NAMALWA (cell line): ENCODE results near the gene TWIST2.

Source experiments
- DNase-seq: peaks from one replicate; pipeline ENCODE4 v3.0.0-alpha.2; 2015; ENCODE audit warnings: low spot score

TWIST2 gene

DNA sequence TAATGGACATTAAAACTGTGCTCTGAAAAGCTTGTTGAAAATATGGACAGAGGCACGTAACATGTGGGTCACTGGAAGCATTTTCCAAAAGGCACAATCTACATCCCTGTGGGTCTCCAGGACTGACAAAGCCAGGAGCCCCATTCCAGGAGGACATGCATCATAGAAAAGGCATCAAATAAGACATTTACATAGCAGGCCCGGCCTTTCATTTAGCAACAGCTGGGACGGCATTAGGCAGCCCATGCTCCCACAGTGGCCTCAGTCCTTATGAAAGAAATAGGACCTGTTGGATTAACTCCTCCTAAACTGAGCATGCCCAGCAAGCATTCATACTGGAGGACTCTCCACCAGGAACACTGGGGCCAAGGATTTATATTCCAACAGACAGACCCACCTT, 72.2 kb downstream of the TWIST2 start:
- DNase-seq: no peak

DNA sequence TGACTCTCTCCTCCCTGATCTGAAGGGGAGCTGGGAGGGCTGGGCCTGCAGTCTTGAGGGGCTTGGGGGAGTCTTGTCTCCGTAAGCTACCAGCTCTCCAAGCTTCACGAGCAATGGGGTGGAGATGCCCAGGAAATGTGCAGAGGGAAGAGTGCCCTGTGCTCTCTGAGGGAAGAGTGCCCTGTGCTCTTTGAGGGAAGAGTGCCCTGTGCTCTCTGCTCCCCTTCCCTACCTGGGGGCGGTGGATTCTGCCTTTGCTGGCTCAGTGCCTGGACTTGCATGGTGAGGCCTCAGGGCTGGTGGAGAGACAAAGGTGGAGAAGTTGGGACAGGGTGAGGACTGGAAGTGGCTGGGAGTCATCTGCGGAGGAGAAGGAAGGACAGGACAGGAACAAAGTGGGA, 72.7 kb downstream of the TWIST2 start:
- no peak for DNase-seq

DNA sequence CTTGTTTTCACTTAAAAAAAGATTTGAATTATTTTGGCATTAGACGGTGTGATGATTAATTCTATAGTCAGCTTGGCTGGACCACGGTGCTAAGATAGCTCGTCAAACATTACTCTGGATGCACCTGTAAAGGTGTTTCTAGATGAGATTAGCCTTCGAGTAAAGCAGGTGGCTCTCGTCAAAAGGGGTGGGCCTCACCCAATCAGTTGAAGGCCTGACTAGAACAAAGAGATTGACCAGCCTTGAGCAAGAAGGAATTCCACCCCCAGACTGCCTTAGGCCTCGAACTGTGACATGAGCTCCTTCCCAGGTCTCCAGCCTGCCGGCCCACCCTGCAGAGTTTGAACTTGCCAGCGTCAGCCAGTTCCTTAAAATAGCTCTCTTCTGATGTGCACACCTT, 73.4 kb downstream of the TWIST2 start:
- no peak for DNase-seq

DNA sequence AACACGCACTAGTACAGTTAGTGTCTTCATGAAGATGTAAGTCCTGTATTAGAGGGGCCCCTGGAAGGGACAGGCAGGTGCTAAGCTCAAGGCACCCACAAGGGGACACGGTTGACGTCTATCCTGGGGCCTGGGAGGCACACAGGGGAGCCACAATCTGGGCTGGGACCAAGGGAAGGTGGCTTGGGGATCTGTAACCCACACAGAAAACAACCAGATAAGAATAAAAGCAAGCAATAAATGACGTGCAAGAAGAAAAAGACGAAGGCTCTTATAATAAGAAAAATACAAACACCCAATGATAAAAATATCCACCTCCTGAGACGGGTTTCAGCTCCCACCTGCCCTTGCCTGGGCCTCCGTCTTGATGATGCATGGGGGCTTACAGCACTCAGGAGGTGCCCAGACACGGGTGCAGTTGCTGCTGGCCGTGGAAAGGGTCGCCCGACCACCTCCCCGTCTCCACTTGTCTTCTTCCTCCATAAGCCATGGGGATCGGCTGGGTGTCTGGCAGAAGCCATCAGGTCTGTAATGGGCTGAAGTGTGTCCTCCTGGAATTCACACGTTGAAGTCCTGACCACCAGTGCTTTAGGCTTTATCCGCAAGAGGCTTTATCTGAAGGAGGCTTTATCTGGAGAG, 73.9 kb downstream of the TWIST2 start:
- no peak for DNase-seq

DNA sequence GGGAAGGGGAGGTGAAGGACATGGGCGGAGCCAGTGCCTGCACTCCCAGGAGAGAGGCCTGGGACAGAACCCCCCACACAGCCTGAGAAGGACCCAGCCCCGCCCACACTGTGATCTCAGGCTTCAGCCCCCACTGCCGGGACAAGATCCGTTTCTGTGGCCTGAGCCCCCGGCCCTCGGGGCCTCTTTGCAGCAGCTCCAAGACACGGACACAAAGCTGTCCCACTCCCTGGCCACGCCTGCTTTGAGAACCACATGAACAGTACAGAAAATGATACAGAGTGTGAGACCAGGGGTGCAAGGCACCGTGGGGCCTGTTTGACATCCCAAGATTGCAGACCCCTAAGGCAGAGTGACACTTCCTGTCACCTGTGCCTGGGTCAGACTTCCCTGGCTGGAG, 74.5 kb downstream of the TWIST2 start:
- no peak for DNase-seq

DNA sequence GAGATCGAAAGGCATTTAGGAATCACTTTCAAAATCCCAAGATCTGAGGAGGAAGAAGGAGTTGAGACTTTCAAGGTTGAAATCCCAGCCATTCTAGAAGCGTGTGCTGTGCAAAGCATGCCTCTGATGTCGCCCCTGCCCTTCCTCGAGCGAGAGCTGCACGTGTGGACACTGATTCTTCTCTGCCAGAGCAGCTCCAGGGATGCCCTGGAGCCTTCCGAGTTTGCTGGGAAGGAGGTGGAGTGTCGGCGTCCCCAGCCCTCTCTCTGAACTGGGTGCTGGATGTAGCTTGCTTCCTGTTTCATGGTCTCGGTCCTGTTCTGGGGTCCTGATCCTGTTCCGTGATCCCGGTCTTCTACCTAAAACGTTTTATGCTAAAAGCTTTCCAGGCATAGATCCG, 76.1 kb downstream of the TWIST2 start:
- DNase-seq: no peak

DNA sequence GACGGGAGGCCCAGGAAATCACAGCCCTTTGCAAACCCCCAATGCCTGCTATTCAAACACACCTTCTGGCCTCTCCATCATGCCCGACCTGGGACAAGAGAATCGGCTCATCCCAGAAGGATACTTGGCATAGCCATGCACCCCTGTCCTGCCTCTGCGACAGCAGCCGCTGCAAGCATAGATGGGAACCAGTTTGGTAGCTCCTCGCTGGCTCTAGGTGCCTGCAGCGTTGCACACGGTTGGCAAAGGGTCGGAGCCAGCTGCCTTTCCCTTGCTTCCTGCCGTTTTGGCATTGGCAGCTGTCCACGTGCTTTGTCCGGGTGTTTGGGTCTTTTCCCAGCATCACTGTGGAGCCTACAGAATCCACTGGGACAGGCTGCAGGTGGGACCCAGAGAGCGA, 76.9 kb downstream of the TWIST2 start:
- no peak for DNase-seq

DNA sequence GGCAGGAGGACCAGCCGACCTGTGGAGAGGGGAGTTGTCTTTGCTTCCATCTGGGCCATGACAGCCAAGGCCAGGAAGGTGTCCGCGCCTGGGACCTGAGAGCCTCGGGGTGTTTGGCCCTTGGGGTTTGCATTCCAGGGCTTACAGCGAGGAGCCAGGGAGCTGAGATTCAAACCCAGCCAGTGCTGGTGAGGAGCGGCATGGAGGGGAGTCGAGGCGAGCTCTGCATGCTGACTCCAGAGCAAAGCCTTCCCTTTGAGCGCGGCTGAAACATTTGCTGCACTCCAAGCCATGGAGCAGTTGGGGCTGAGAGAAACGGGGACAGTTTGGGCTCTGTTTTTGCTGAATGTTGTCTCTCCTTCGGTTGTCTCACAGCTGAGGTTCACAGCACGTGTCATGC, 77.4 kb downstream of the TWIST2 start:
- no peak for DNase-seq

DNA sequence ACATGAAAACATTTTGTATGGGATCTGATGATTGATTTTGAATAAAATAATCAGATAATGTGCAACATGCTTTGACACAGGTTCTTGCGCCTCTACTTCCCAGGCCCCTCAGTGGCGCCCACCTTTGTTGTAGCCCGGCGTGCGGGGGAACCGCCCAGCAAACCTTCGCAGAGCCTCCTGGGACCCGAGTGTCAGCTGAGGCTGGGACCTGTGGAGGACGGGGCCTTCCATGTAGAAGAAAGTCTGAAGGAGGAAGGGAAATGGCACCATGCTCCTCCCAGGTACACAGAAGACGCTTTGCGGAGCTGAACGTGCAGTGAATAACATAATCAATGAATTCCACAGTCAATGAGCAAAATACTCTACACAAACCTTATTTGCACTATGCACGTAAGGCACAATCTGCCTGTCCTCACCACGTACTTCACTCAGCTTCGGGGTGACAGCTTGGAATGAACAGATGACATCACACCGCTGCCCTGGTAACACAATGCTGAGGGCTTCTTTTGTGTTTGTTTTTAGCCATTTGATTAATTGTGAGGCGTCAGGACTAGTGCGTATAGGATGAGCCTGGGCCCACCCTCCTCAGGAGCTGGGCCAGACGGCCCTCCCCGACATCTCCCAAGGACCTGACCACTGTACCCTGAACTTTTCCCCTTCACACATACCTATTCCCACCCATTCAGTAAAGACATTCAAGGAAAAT, 78.1 kb downstream of the TWIST2 start:
- no peak for DNase-seq

DNA sequence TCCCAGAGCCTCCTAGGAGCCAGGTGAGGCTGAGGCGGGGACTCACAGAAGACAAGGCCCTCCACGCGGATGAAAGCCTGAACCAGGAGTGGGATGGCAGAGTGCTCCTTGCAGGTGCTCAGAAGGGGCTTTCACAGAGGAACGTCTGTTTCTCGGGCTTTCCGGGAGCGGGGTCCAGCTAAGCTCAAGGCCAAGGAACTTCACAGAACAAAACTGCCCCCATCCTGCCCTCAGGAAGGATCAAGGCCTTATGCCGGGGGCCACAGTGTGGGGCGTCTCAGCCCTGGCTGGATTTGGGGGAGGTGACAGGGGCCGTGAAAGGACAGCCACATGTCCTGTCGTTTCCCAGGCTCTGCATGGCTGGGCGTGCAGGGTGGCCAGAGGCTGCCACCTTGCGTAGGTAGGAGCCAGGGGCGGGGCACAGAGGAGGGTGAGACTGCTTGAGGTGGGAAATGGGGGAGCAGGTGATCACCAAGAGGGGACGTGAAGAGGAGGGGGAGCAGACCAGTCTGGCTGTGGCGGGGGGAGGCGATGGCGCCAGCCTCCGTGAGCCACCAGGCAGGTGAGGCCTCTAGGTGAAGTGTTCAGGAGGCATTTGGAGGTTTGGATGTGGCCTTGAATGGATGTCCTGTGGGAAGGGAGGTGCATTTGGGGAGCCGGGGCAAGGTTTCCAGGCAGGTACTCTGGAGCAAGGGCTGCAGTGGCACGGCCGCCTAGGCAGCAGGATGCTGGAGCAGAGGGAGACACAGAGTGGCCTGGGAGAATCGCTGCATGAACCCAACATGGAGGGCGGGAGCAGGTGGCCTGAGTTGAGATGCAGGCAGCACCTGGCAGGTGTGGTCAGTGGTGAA, 79.1 kb downstream of the TWIST2 start:
- no peak for DNase-seq

DNA sequence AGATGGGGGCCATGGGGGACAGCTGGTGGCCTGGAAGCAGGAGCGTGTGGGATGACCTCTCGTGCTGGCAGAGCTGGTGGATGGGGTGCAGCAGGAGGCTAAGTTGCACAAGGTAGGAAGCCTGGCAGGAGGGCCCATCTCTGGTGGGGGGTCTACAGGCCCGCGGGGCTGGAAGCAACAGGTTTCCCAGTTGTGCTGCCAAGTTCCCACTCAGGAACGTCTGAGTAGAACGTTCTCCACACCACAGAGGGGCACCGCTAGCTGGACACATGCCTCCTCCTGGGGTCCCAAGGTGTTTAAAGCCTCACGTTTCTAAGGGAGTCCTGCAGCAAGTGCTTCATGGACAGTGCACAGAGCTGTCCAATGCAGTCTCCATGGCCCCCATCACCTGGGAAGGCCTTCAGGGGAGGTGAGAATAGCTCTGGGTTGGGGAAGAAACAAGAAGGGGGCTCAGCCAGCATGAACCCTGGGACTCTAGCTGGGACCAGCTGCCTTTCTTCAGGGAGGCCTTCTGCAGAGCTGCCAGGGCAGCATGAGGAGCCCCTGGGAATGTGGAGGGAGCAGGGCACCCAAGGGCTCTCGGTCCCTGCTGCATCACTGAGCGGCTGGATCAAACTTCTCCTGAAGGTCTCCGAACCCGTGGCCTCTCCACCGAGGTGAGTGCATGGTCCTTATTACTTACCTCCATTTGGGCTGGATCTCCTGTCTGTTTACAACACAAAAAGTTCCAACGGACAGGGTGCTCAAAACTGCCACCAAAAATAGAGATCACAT, 80.0 kb downstream of the TWIST2 start:
- DNase-seq: no peak

DNA sequence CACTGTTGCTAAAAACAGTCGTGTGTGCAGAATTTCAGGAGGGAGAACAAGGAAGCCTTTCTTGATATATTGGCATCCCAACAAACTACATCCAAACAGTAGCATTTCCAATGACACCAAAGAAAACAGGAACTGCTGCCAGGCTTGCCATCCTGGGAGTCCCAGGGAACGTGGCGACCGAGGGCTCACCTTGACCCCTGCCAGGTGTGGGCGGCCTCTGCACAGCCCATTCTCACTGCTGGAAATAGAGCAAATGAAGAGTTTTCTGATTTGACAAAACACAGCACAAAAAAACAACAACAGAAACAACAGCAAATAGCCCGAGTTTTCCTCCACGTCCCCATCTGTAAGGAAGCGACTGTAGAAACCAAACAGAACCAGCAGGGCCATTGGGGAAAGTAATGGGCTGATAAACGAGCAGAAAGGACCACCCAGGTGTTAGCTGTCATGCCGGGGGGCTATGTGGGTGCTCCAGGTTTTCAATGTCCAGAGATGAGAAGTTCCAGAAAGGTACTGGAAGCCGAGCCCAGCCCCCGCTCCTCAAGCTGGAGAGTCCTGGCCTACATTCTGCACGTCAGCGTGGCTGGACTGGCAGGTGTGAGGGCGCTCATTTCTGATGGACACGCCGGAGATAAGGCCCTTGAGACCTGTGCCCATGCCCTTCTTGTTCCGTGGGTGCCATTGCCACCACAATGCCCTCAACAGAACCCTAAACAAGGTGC, 80.8 kb downstream of the TWIST2 start:
- no peak for DNase-seq

DNA sequence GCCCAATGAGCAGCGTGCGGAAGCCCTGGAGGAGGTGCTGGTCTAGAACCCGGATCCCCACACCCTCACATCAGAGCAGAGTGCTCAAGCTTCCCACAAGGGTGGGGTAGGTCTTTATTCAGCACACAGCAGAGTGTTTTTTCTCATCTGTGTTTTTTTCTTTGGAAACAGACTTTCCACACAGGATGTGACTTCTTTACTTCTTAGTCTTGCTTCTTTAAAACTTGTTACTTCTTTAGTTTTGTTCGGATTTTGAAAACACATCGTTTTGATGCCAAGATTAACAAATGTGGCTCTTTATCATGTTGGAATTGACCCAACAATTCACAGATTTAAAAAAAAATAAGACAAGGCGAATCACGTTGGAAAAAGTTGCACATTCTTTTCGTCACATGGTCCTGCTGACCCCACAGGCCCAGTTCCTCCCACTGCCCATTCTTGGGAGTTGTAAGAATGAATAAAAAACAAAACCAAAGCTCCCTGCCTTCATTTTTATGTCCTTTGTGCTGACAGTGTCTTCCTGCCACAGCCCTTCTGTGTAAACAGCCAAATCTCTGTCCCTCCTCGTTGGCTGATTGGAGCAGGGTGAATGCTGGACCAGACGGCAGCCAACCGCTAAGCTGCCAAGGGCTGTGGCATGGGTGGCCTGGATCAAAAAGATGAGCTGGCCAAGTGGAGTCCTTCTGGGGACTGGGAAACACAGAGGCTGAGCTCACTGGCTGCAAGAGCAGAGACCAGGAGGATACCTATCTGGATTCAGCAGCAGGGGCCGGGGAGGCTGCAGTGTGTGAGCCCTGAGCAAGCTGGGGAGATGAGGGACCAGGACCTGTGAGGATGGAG, 81.6 kb downstream of the TWIST2 start:
- DNase-seq: no peak

DNA sequence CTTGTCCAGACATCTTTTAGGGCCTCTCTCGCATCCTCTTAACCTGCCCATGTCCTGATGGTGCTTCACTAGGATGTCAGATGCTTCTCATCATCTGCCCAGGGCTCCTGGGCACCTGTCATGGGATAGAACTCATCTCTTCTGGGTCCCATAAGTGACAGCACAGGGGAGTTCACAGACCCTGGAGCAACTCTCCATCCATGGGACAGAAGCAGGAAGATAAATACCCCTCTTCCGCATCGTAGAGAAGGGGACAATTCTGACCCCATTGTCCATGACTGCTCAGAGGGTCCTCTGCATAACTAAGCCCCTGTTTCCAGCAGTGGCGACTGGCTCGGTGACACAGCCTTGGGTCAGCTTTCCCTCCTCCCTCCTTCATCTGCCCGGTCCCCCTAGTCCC, 82.3 kb downstream of the TWIST2 start:
- DNase-seq: no peak

DNA sequence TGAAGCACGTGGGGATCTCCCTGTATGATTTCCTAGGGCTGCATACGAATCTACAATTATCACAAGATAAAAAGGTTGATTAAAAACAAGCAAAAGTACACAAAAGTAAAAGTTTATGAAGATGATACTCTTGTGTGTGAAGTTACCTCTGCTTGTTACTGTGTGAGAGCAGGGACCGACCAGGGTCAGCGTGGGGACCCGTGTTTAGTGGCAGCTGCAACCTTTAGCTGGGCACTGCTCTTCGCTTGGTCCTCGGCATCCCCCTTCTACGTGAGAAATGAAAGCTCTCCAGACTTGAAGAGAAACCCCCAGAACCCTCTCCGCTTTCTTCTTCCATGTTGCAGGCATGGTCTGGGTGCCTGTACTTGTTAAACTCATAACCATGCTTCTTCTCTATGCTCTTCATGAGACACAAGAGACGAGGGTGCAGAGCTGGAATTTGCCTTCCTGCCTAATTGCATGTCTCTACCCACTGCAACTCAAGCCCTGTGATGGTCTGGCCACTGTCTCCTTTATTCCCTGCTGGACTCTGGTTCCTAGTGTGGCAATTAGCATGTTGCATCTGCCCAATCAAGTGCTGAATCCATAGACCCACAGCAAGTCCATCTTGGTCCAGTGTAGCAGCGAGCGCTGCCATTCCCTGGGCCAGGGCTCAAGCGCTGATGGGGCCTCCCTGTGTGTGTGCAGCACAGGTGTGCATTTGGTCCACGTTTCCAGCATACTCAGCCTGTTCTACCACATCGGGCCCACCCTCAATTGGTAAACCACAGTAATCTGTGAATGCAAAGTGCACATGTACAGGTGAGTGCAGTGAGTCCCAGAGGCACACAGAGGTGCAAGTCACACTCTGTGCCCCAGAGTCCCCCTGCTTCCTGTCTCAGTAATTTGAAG, 88.5 kb downstream of the TWIST2 start:
- DNase-seq: no peak

DNA sequence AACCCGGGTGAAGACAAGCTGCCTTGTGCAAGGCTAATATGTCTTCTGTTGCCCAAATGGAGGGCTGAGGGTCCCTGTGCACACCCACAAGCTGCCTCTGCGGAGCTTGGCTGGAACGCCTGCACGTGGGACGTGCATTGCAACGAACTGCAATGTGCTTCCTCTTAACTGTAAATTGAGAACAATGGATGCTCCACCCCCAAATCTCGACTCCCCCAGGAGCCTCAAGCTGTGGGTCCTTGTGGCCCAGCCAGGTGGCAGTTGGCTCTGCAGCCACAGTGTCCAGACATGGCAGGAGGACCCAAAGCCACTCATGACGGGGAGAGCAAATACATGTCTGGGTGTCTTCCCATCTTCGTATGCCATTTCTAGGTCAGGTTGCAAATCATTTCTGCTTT, 90.1 kb downstream of the TWIST2 start:
- no peak for DNase-seq

DNA sequence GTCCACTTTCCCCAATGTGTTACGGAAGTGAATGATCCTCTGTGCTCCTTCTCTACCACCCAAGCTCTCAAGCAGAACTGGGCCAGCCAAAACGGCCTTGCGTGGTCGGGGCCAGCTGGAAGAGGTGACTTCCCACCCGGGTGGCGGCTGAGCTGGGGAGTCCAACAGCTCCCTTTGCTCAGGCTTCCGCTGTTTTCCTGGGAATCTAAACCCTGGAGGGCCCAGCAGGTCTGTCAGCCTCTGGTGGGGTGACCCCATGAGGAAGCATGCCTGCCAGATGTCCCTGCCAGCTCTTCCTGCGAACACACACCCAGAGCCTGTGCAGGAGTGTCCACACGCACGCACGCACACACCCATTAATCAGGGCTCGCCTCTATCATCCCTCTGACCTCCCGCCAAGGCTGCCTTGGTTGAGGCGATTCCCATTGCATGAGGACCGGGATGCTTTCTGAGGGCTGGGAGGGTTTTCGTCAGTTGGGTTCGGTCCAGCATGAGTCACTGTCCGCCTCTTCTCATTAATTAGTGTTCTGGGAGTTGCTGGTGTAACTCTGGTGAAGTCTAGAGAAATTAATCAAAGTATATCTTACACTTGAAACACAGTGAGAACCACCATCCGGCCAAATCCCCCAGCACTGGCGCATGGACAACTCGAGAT, 90.6 kb downstream of the TWIST2 start:
- no peak for DNase-seq

DNA sequence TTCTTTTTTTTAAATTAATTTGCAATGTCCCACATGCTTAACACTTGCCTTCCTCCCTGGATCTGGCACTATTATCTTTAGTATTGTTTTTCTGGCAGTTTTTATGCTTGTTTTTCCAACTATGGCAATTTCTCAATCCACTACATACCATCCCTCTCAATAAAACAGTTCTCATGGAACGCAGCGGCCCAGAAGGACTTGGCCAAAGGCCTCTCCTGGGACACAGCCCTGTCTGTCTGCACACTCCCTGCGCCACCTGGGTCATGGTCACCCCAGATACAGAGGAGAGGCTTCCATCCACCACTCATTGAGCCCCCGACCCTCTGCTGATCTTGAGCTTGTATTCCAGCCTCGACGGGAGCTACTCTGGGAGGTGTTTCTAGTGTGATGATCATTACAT, 91.2 kb downstream of the TWIST2 start:
- DNase-seq: no peak
